Posterior vena cava (tissue), 2 donors: Measurements from ENCODE around the gene MTIF3. TPM values are rescaled to one million over a fixed set of nuclear protein-coding genes. Genes with fewer than 3 reads are reported as not detected.
"Not testable (repeated sequence)": the region's sequence is repeated elsewhere in the genome, so short reads cannot be mapped to it uniquely, and the experiment has no call there.

Source experiments
- DNase-seq: peaks from one replicate; pipeline ENCODE4 v3.0.0-alpha.2; 2020; ENCODE audit warnings: low spot score
- intact Hi-C, 2 donors: fragments of 100-400 bp; cut with DNase I; formaldehyde crosslinking; loops; one replicate each; pipeline versions ENCODE4 v1.14.1 to v1.14.2; 2022 to 2023
- total RNA-seq, 2 donors: library from RNA; stranded (reverse); fragmentation: NEBNext Ultra II Directional; extraction: Animal tissue kit (Norgen Biotek cat#: 25700); gene quantifications; one replicate each; pipeline ENCODE4 v1.2.1, GENCODE V29; 2021
- donor health status: DM: yes; HTN: yes; CAD: no.
- donor health status: DM: yes; HTN: yes; CAD: no.

MTIF3 gene
- total RNA-seq, 2 donors from 2014 or later, result 32.9 to 39.4 TPM

GRCh38 chr13:27424246-27425157 is 25.9 kb downstream of the MTIF3 start, which contains the start of gene GTF3A:
Gene GTF3A (plus strand): TSS chr13:27424619.
- DNase-seq, result peak; percentile 95
- intact Hi-C loops, result loop anchor here (10.0 kb wide), 2 partner anchors 50 to 1050 kb away; no protein-coding TSS in a partner anchor

DNA sequence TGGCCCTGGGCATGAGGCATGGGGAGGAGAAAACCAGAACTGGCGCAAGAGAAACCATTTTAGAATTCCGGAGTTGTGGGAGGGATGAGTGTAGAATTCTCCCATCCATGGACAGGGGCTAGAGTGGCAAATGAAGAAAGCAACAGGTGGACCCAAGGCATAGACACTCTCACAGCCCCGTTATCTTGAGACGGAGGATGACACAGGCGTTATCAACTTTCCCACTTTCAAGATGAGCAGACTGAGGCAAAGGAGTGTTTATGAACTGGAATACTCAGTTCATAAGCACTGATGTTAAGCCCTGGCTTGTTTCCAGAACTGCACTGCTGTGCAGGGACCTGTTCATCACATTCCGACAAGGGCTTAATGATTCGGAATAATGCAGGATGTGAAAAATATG is 27.0 kb downstream of the MTIF3 start:
- intact Hi-C loops, result loop anchor here (10.0 kb wide), 2 partner anchors 49 to 1049 kb away; no protein-coding TSS in a partner anchor
- DNase-seq, result no peak

DNA sequence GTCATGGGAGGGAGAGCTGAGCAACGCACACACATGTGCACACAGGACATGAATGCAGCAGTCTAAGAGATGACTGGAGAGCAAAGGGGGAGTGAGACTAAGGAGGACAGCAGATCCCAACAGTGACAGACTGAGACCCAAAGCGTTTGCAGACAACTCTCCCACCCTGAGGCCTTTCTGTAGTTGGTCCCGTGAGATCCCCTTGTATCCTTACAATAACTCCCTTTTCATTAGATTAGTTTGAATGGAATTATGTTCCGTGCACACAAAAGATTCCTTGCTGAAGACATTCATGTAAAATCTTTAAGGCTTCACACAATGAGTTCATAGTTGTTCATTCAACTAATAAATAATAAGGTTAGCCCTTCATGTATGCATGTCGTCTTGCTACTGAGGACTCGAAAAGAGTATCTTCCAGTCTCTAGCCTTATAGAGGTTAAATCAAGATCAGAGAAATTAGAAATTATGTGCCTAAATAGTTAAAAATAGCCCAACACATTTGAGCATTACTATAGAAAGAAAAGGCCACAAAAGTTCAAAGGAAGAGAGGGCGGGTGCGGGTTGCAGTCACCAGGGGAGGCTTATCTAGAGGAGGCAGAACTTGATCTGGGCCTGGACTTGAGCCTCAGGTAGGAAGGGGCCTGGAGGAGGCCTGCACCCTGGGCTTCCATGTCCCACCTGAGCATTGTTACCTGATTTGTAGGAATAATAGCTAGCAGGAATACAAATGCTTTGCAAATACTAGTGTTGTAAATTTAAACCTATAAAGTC is 29.1 kb downstream of the MTIF3 start:
- no peak for DNase-seq
- intact Hi-C loops, result loop anchor here (10.0 kb wide), 2 partner anchors 46 to 1046 kb away; no protein-coding TSS in a partner anchor

GRCh38 chr13:27419328-27419727 is 31.0 kb downstream of the MTIF3 start:
- no peak for DNase-seq
- intact Hi-C loops, result no loop called here

DNA sequence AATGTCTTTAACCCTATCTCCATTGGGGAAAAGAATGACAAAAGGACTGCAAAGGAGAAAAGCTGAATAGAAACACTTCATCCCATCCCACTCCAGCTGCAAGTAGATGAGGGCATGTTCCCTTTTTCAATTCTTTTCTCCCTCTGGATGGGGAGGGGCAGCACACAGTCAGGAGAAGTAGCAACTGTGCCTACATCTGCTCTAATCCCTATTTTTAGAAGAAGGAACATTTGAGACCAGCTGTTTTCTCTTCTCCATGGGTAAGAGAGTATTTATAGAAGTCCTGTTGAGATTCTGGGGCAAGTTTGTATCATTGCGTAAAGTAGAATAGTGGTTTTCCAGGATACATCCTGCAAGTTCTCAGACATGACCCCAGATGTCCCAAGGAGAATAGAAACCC is 35.2 kb downstream of the MTIF3 start:
- intact Hi-C loops, result no loop called here
- DNase-seq, result no peak

GRCh38 chr13:27411341-27411740 is 39.0 kb downstream of the MTIF3 start:
- intact Hi-C loops, result no loop called here
- no peak for DNase-seq

DNA sequence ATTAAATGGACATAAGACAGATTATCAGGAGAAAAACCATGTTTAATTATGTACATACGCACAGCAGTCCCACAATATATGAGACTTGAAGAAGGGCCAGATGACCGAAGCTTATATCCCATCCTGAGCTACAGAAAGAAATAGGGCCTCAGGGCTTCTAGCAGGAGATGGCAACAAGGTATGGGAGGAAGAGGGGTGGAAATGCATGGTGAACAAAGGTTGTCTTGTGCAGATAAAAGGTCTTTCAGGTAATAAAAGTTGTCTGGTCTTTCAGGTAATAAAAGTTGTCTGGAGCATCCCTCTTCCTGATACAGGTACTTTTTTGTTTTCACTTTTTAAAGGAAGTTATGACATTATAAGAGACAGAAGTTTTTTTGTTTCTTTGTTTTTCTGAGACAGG is 41.4 kb downstream of the MTIF3 start:
- intact Hi-C loops, result no loop called here
- DNase-seq, result no peak

- no peak for DNase-seq
- intact Hi-C loops, result no loop called here
These were observed 42.3 kb downstream of the MTIF3 start for GRCh38 chr13:27408074-27408473.

DNA sequence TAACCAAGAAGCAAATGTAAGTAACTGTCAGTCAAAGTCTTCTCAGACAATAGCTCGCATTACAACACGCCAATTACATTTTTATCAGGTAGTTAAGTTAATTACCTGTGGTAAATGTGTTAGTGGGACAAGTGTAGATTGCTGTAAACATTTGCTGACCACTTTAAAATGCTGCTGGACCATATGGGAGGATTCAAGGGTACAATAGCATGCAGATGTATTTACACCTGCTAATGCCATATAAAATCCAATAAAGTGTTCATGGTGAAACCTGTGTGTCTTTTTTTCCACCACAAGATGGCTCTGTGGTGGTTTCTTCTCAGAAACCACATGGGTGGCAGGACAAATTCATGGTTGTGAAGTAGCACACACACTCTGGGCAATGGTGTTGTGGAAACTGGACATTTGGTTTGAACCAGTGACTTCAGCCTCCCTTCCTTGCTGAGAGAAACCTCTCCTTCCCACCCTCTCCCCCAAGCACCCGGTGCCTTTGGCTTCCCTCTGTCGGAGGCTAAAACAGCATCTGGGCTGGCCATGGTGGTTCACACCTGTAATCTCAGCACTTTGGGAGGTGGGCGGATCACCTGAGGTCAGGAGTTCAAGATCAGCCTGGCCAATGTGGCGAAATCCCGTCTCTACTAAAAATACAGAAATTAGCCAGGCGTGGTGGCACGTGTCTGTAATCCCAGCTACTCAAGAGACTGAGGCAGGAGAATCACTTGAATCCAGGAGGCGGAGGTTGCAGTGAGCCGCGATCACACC is 44.0 kb downstream of the MTIF3 start:
- no peak for DNase-seq
- intact Hi-C loops, result no loop called here

GRCh38 chr13:27405546-27406134 is 44.7 kb downstream of the MTIF3 start:
- DNase-seq, result no peak

GRCh38 chr13:27404680-27405079 is 45.7 kb downstream of the MTIF3 start:
- intact Hi-C loops, result no loop called here
- no peak for DNase-seq

More at GRCh38 chr13:27405546-27406134, 44.7 kb downstream of the MTIF3 start:
- intact Hi-C loops, result no loop called here

- intact Hi-C loops, result no loop called here
- DNase-seq, result no peak
These were observed 46.5 kb downstream of the MTIF3 start for GRCh38 chr13:27403727-27404385.

DNA sequence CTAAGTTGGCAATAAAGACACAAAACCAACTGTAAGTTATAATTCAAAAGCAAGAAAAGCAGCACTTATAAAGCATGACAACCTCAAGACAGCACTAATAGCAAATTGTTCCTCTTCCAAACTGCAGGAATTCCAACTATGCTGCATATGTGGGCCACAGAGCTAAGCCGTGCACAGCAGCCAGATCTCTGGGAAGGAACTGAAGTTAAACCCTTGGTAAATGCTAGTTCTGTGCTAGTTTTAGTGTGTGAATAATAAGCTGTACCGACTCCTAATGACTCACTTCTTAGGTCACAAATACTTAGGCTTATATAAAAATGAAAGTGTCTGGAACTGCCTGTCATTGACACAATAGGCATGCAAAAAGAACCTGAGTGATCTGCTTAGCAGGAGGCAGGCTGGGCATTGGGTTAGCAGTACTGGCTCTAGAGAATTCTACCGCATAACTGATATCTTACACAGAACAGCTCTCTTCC is 47.1 kb downstream of the MTIF3 start:
- intact Hi-C loops, result no loop called here
- DNase-seq, result no peak

DNA sequence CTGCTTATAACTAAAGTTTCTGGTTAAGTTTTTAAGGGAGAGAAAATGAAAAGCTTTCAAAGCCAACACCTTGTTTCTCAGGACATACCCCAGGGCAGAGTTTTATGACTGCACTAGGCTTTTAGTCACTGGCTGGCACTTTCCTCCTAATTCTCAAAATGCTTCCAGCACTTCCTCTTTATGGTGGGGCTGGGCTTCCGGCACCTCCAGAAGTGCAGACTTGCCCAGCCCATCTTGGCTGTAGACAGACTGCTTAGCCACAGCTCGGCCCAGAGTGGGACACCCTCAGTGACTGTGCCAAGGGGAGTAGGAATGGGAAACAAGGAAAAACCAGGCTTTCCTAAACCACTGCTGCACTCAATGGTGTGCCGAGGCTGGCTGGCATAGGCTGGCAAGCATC is 49.2 kb downstream of the MTIF3 start:
- no peak for DNase-seq
- intact Hi-C loops, result no loop called here

DNA sequence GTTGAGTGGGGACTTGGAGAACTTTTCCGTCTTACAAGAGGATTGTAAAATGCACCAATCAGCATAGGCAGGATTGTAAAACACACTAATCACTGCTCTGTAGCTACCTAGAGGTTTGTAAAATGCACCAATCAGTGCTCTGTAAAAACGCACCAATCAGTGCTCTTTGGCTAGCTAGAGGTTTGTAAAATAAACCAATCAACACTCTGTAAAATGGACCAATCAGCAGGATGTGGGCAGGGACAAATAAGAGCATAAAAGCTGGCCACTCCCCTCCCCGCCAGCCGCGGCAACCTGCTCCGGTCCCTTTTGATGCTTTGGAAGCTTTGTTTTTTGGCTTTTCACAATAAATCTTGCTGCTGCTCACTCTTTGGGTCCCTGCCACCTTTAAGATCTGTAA is 50.0 kb downstream of the MTIF3 start:
- intact Hi-C loops, DNase-seq: not testable (repeated sequence)

GRCh38 chr13:27398360-27398759 is 52.0 kb downstream of the MTIF3 start:
- intact Hi-C loops, result no loop called here
- DNase-seq, result no peak

- intact Hi-C loops, result no loop called here
- no peak for DNase-seq
These were observed 54.0 kb downstream of the MTIF3 start for GRCh38 chr13:27396252-27396846.

GRCh38 chr13:27395007-27395510 is 55.3 kb downstream of the MTIF3 start:
- intact Hi-C loops, result no loop called here
- DNase-seq, result no peak
